Activated T-helper 17 cell treated with anti-CD3 and anti-CD28 coated beads, Interleukin-2, amount 50 U/mL, for 72 hours (primary cell): Measurements from ENCODE around the gene APOC3. TPM values are rescaled to one million over a fixed set of nuclear protein-coding genes. Genes with fewer than 3 reads are reported as not detected.

ENCODE experiments used
- ATAC-seq: fragments of 150-1000 bp; cut with Tn5 transposase; replicated peaks from 2 replicates; pipeline ENCODE4 v1.10.0; 2021; ENCODE audit warnings: mild to moderate bottlenecking, moderate library complexity
- H3K27ac Mint-ChIP-seq: one replicate; pipeline ENCODE4 v1.8.0; 2022; ENCODE audit warnings: mixed read lengths
- H3K27me3 Mint-ChIP-seq: one replicate; pipeline ENCODE4 v1.8.0; 2022; ENCODE audit warnings: mixed read lengths
- H3K36me3 Mint-ChIP-seq: one replicate; pipeline ENCODE4 v1.8.0; 2022; ENCODE audit warnings: low read depth, mild to moderate bottlenecking, mixed read lengths
- H3K4me1 Mint-ChIP-seq: one replicate; pipeline ENCODE4 v1.8.0; 2022; ENCODE audit warnings: mixed read lengths
- H3K4me3 Mint-ChIP-seq: one replicate; pipeline ENCODE4 v1.8.0; 2022; ENCODE audit warnings: mild to moderate bottlenecking, mixed read lengths
- H3K9me3 Mint-ChIP-seq: one replicate; pipeline ENCODE4 v1.8.0; 2022; ENCODE audit warnings: mixed read lengths
- total RNA-seq, 2 donors: library from RNA; stranded (reverse); gene quantifications; one replicate each; pipeline ENCODE4 v1.2.3, GENCODE V29; 2022

APOC3 gene
- total RNA-seq, 2 donors from 2014 or later: not detected

- H3K4me1 Mint-ChIP-seq: peaks cover 28% of the 10 kb centered on the region
- H3K27ac Mint-ChIP-seq: peak overlapping the region; percentile 70
- ATAC-seq: peak; percentile 52
- peaks cover 65% of the 10 kb centered on the region for H3K36me3 Mint-ChIP-seq
- no peaks in the 10 kb centered on the region for H3K9me3 Mint-ChIP-seq
- H3K27me3 Mint-ChIP-seq: no peaks in the 10 kb centered on the region
- H3K4me3 Mint-ChIP-seq: no peak overlapping the region
These were observed 50.3 kb downstream of the APOC3 start for GRCh38 chr11:116879800-116880625.

GRCh38 chr11:116881143-116881542 lies 51.4 kb downstream of the APOC3 start:
- no peak for ATAC-seq
- H3K4me3 Mint-ChIP-seq: no peak overlapping the region

GRCh38 chr11:116882386-116882785 lies 52.7 kb downstream of the APOC3 start:
- Mint-ChIP-seq H3K36me3 (peaks cover 60% of the 10 kb centered on the region), H3K9me3 (no peaks in the 10 kb centered on the region), H3K4me3 (no peak overlapping the region), H3K4me1 (peaks cover 28% of the 10 kb centered on the region), H3K27me3 (no peaks in the 10 kb centered on the region), H3K27ac (peak overlapping the region; percentile 78)
- peak; percentile 99 for ATAC-seq

More at GRCh38 chr11:116881143-116881542, 51.4 kb downstream of the APOC3 start:
- Mint-ChIP-seq H3K27ac (peak overlapping the region; percentile 57), H3K4me1 (peaks cover 28% of the 10 kb centered on the region), H3K9me3 (no peaks in the 10 kb centered on the region), H3K36me3 (peaks cover 58% of the 10 kb centered on the region), H3K27me3 (no peaks in the 10 kb centered on the region)

Other genes with a start within 250 kb of the APOC3 start
- gene BUD13, start 56.9 kb upstream of the APOC3 start, total RNA-seq: 10 to 100 TPM; 22.0 to 28.7 TPM
- 10 to 100 TPM; 66.4 to 98.1 TPM for gene ZPR1, start 41.9 kb upstream of the APOC3 start, total RNA-seq
- gene APOA5, start 38.0 kb upstream of the APOC3 start, total RNA-seq: not detected
- not detected for gene APOA4, start 6.6 kb upstream of the APOC3 start, total RNA-seq
- under 1 TPM; 0.37 TPM for gene APOA1, start 7.7 kb downstream of the APOC3 start, total RNA-seq